SKM-1 treated with dmso at 0.1 percent for 144 hours (cell line): ENCODE measurements around the gene GATAD2B.
"Not testable (repeated sequence)": the region's sequence is repeated elsewhere in the genome, so short reads cannot be mapped to it uniquely, and the experiment has no call there.

ENCODE experiments used
- DNase-seq: peaks from one replicate; lab custom pipeline; 2025; ENCODE audit not compliant: unreplicated experiment; lab: John Stamatoyannopoulos, UW

Gene GATAD2B

GRCh38 chr1:153899509-153899908 is 23.3 kb downstream of the GATAD2B start:
- DNase-seq, result no peak

DNA sequence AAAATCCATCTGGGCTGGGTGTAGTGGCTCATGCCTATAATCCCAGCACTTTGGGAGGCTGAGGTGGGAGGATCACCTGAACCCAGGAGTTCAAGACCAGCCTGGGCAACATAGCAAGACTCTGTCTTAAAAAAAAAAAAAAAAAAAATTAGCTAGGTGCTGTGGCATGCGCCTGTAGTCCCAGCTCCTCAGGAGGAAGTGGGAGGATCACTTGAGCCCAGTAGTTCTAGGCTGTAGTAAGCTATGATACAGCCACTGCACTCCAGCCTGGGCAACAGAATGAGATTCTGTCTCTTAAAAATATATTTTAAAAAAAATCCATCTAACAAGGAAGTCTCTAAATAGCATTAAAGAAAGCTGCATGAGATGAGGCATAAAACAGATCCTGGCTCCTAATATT is 26.9 kb downstream of the GATAD2B start:
- DNase-seq, result not testable (repeated sequence)

- DNase-seq, result not testable (repeated sequence)
Observed at GRCh38 chr1:153891042-153891441, 31.7 kb downstream of the GATAD2B start.

DNA sequence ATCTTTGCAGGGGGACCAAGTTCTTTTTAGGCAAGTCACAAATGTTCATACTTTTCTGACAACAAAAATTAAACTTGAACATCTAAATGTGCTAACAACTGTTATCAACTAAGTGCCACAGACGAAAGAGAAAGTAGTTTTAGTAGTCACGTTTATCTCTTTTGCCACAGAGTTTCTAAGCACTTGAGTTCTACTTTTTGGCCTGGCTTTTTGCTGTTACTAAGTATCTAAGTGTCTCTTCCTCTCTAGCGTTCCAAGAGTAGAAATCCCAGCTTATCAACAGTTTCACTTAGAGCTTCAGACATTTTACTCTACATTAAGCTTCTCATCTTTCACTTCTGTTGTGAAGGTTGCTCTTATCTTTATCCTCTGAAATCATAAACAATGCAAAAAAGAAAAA is 34.2 kb downstream of the GATAD2B start:
- no peak for DNase-seq

DNA sequence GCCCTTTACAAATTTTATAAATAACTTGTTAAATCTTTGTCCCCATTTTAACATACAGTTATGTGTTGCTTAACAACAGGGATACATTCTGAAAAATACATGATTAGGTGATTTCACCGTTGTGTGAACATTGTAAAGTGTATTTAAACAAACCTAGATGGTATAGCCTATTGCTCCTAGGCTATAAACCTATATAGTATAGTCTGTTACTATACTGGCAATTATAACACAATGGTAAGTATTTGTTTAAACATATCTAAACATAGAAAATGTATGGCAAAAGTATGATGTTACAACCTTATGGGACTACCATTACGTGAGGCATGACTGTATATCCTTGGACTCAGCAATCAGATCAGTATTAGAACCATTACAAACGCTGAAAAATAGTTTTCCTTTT is 36.6 kb downstream of the GATAD2B start:
- no peak for DNase-seq

DNA sequence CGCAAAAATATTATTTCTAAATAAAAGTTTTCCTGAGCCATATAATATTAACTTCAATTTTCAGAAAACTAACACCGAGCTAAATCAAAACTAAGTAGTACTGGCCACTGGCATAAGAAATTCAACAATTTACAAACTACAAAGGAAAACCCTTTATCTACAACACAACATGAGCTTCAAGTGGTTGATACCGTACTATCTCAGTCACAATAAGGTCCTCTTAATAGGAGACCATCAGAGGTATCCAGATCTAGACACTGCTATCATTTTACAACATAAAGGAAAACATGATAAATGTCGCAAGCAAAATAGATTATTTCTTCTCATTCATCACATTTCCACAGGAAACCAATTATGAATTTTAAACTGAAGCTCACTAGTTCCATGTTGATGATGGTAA is 39.5 kb downstream of the GATAD2B start:
- DNase-seq, result no peak

GRCh38 chr1:153882296-153882912 is 40.4 kb downstream of the GATAD2B start:
- no peak for DNase-seq

GRCh38 chr1:153881751-153882150 is 41.0 kb downstream of the GATAD2B start:
- no peak for DNase-seq

DNA sequence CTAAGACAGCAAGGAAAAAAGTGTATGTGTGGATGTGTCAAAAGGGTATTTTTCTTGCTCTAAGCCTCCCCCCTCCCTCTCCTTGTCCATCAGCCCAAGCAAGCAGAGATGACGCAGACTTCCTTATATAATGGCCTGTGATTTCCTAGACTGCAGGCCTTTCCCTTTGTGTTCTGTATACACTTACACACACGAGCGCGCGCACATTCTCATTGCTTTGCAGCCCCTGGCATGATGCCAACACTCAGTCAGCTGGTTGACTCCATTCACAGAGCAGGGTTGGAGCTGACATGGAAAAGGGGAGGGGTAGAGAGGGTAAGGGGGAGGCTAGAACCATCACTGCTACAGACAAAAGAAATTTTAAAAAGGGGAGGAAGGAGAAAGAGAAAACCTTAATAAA is 41.8 kb downstream of the GATAD2B start:
- DNase-seq, result no peak

- DNase-seq, result no peak
Observed at GRCh38 chr1:153880024-153880423, 42.7 kb downstream of the GATAD2B start.

DNA sequence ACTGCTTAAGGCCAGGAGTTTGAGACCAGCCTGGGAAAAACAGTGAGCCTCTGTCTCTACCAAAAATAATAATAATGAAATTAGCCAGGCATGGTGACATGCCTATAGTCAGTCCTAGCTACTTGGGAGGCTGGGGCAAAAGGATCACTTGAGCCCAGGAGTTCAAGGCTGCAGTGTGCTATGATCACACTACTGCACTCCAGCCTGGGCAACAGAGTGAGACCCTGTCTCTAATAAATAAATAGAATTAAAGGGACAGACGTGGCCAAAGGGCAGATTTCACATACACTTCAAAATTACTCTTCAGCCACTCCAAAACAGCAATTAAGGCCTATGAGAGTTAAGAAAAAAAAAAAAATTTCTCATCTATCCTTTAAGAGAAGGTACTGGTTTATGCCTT is 45.7 kb downstream of the GATAD2B start:
- DNase-seq, result no peak

GRCh38 chr1:153872934-153873333 is 49.8 kb downstream of the GATAD2B start:
- DNase-seq, result no peak

GRCh38 chr1:153872331-153872730 is 50.4 kb downstream of the GATAD2B start:
- no peak for DNase-seq

DNA sequence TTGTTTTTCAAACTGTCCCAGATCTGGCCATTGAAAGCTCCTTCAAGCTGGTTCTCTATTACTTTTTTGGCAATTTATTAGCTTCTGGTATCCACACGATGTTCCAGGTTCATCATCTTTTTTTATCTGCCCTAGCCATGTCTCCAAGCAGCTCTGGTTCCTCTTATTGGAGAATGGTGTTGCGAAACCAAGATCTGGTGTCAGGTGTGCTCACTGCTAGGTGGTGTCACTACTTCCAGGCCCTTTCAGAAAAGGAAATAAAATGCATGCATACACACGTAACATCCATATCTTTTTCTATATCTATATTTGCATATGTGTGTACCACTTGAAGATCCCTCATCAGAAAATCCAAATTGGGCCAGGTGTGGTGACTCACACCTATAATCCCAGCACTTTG is 53.3 kb downstream of the GATAD2B start:
- DNase-seq, result peak; percentile 33

DNA sequence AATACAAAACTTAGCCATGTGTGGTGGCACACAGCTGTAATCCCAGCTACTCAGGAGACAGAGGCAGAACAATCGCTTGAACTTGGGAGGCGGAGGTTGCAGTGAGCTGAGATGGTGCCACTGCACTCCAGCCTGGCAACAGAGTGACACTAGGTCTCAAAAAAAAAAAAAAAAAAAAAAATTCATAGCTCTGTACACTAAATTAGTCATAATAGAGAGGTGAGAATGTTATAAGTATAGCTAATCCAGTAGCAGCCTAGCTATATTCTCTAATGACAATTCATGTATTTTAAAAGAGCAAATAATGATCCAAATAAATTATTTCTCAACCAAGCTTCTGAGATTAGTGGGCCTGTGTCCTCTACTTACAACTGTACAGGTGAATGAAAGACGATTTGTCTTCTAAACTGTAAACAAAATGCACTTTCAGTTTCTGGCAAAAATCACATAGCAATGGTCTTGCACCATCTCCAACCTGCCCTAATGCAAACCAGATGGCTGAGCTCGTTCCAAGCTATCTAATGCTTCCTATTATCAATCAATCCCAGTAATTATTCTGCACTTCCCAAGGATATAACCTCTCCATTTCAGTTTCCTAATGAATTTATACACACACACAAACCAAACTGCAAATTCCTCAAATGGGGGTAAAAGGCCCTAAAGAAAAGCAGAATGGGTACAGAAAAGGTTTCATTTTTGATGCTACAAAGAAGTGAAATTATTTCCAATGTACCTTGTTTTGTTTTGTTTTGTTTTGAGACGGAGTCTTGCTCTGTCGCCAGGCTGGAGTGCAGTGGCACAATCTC is 56.5 kb downstream of the GATAD2B start:
- DNase-seq, result no peak

- DNase-seq, result no peak
Observed at GRCh38 chr1:153860285-153860684, 62.5 kb downstream of the GATAD2B start.

DNA sequence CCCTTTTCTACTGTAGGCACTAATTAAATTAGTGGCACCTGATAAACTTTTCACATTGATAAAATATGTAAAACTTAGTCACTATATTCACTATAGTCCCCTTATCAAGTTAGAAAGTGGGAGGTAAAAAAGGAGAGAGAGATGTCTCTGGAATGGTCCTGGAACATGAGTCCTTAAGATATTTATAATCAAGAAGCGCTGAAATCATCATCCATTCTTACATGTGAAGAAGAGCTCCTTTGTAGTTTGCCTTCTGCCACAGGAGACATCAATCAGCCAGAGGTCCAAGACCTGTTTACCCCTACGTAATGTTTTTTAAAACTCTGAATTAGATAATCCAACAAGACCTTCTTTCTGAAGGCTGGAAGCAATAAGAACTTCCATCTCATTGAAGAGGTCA is 65.3 kb downstream of the GATAD2B start:
- no peak for DNase-seq

DNA sequence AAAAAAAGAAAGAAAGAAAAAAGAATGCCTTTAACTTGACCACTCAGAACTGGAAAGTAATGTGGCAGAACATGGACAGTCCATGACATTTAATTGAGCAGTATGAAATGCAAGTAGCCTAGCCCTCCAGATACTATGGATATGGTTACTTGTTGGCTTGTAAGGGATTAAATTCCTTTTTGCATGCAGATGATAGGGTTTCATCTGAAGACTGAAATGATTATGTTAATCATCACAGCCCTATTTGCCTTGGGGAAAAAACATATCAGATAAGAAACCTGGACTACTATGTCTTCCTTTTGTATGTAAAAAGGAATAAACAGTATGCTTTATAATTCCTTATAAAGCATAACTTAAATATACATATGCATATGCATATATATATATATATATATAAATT is 66.0 kb downstream of the GATAD2B start:
- no peak for DNase-seq

GRCh38 chr1:153852170-153852569 is 70.6 kb downstream of the GATAD2B start:
- peak; percentile 37 for DNase-seq

DNA sequence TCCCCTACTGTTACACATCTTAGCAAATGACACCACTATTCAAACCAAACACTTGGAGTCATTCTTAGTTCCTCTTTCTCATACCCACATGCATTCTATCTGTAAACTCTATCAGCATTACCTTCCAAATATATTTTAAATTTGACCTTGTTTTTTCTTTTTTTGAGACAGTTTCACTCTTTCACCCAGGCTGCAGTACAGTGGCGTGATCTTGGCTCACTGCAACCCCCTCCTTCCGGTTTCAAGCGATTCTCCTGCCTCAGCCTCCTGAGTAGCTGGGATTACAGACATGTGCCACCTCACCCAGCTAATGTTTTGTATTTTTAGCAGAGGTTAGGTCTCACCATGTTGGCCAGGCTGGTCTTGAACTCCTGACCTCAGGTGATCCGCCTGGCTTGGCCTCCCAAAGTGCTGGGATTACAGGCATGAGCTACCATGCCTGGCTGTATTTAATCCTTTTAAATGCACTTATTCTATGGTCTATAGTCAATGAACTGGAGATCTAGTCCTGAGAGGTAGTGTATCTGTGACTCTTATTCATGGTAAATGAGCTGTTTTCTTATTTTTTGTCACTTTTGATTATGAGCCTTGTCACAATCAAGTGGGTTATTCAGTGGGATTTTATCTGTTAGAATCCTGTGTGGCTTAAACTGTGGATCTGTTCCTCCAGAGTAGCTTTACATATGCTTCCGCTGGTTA is 73.1 kb downstream of the GATAD2B start:
- peak; percentile 83 for DNase-seq

GRCh38 chr1:153848805-153849204 is 74.0 kb downstream of the GATAD2B start:
- no peak for DNase-seq

- no peak for DNase-seq
Observed at GRCh38 chr1:153845158-153845557, 77.6 kb downstream of the GATAD2B start.
